ENCODE measurements around the gene TENM3.

The TENM3 gene

GRCh38 chr4:182649698-182650477, 406.7 kb downstream of the TENM3 start:
- in situ Hi-C loops (cut with HindIII; ENCODE audit: low pct_ligation_motif_present, low pct_unique_long_range_greater_than_20kb, low sequenced_read_pairs), result no loop called here
- DNase-seq, result no peak

- in situ Hi-C loops (cut with HindIII; ENCODE audit: low pct_ligation_motif_present, low pct_unique_long_range_greater_than_20kb, low sequenced_read_pairs), result no loop called here
- no peak for DNase-seq
These were observed 410.4 kb downstream of the TENM3 start for GRCh38 chr4:182653596-182653995.

DNA sequence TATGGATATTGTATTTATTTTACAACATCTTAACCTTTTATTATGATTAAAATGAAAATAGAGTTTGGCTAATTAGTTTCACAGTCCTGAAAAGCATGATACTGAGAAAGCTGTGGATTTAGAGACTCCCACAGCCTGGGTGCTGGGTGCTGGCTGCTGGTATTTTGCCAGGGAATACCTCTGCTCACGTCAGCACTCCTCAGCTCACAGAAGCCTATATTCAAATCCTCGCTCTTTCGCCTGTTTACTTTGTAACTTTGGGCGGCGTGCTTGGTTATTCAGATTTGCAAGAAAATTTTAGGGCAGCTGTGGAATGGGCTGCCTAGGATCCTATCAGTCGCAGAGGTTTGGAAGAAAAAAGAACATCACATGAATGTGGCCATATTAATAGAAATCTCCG, 412.1 kb downstream of the TENM3 start:
- in situ Hi-C loops (cut with HindIII; ENCODE audit: low pct_ligation_motif_present, low pct_unique_long_range_greater_than_20kb, low sequenced_read_pairs), result no loop called here
- DNase-seq, result no peak

GRCh38 chr4:182662551-182662950, 419.3 kb downstream of the TENM3 start:
- in situ Hi-C loops (cut with HindIII; ENCODE audit: low pct_ligation_motif_present, low pct_unique_long_range_greater_than_20kb, low sequenced_read_pairs), result no loop called here
- DNase-seq, result no peak

GRCh38 chr4:182671231-182671630, 428.0 kb downstream of the TENM3 start:
- in situ Hi-C loops (cut with HindIII; ENCODE audit: low pct_ligation_motif_present, low pct_unique_long_range_greater_than_20kb, low sequenced_read_pairs), result no loop called here
- DNase-seq, result no peak

DNA sequence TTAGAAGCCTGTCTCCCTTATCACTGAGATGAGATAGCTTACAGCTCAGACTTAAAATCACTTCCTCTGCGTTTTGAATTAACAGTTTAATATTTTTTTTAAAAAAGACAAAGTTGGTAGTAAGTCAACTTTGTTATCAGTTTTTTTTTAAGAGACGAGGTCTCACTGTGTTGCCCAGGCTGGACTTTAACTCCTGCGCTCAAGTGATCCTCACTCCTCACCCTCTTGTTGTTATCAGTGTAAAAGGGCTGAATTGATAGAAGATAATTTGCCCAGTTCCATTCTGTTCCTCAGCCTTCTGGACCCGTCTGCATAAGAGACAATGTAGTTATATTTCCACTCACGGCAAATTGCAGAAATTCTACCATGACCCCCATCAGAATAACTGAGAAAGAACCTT, 428.5 kb downstream of the TENM3 start:
- no peak for DNase-seq
- in situ Hi-C loops (cut with HindIII; ENCODE audit: low pct_ligation_motif_present, low pct_unique_long_range_greater_than_20kb, low sequenced_read_pairs), result no loop called here

DNA sequence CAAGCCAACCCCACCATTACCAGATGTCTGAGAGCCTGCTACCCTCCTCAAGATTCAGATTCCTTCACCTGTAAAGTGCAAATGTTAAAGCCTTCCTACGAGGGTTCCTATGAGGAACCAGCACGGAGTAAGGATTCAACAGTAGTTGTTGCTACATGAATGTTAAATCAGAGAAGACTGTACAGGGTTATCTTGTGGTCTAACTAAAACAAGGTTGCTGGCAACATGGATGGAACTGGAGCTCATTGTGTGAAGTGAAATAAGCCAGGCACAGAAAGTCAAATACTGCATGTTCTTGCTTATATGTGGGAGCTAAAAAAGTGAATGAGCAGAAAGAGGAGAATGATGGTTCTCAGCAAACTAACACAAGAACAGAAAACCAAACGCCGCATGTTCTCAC, 435.4 kb downstream of the TENM3 start:
- in situ Hi-C loops (cut with HindIII; ENCODE audit: low pct_ligation_motif_present, low pct_unique_long_range_greater_than_20kb, low sequenced_read_pairs), result no loop called here
- DNase-seq, result no peak

DNA sequence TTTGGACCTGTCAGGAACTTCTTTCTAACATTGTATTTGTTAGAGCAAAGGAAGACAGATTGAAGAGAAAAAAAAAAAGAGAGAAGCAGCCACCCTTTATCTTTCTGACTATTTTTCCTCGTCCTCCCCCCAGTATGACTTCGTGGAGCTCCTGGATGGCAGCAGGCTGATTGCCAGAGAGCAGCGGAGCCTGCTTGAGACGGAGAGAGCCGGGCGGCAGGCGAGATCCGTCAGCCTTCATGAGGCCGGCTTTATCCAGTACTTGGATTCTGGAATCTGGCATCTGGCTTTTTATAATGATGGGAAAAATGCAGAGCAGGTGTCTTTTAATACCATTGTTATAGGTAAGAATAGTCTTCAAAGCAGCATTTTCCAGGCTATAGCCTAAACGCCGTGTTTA, 436.3 kb downstream of the TENM3 start:
- DNase-seq, result no peak
- in situ Hi-C loops (cut with HindIII; ENCODE audit: low pct_ligation_motif_present, low pct_unique_long_range_greater_than_20kb, low sequenced_read_pairs), result no loop called here

DNA sequence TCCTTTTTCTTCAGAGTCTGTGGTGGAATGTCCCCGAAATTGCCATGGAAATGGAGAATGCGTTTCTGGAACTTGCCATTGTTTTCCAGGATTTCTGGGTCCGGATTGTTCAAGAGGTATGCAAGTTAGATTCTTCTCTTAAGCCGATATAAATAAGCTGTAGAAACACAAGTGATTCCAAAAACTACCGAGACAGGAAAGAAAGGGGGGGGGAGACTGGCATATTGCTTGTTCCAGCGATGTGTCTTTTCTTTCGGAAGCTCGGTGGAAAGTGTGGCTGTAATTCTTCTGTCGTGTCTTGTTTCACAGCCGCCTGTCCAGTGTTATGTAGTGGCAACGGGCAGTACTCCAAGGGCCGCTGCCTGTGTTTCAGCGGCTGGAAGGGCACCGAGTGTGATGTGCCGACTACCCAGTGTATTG, 437.0 kb downstream of the TENM3 start:
- DNase-seq, result no peak
- in situ Hi-C loops (cut with HindIII; ENCODE audit: low pct_ligation_motif_present, low pct_unique_long_range_greater_than_20kb, low sequenced_read_pairs), result no loop called here

GRCh38 chr4:182683661-182684060, 440.5 kb downstream of the TENM3 start:
- no peak for DNase-seq
- in situ Hi-C loops (cut with HindIII; ENCODE audit: low pct_ligation_motif_present, low pct_unique_long_range_greater_than_20kb, low sequenced_read_pairs), result no loop called here

- in situ Hi-C loops (cut with HindIII; ENCODE audit: low pct_ligation_motif_present, low pct_unique_long_range_greater_than_20kb, low sequenced_read_pairs), result no loop called here
- DNase-seq, result no peak
These were observed 441.6 kb downstream of the TENM3 start for GRCh38 chr4:182684796-182685195.

- in situ Hi-C loops (cut with HindIII; ENCODE audit: low pct_ligation_motif_present, low pct_unique_long_range_greater_than_20kb, low sequenced_read_pairs), result no loop called here
- no peak for DNase-seq
These were observed 444.9 kb downstream of the TENM3 start for GRCh38 chr4:182688081-182688480.

DNA sequence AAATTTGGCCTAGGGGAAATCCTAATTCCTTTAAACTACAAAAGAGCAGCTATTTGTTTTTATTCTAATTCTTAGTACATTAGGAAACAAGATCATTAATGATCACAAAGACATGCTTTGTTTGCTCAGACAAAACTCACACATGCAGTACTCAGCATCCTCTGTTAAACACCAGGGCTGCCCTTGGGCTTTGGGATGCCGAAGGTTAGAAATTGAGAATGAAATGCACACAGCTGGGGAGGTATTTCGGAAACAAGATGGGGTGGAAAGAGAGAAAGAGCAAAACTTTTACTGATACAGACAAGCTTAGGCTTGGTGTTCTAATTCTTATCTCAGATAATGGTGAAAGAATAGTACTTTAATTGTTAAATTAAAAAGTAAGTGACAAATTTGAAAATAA, 451.3 kb downstream of the TENM3 start:
- in situ Hi-C loops (cut with HindIII; ENCODE audit: low pct_ligation_motif_present, low pct_unique_long_range_greater_than_20kb, low sequenced_read_pairs), result no loop called here
- DNase-seq, result no peak

DNA sequence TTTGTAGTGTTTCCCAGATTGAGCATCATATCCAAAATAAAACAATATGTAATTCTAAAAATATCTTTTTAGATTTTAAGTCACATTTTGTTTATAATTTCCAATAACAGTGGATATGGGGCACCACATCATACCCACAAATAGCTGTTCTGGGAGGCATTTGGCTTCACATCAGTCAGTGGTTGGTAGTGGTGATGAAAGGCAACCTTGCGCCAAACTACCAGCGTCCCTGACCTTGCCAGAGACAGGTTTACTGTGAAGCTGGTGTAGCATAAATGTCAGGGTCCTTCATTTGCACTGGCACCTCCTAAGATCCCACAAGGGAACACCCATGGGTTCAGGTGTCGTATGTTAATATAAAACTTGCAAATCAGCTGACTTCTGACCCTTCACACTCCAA, 451.8 kb downstream of the TENM3 start:
- in situ Hi-C loops (cut with HindIII; ENCODE audit: low pct_ligation_motif_present, low pct_unique_long_range_greater_than_20kb, low sequenced_read_pairs), result no loop called here
- DNase-seq, result no peak

GRCh38 chr4:182695842-182696241, 452.6 kb downstream of the TENM3 start:
- in situ Hi-C loops (cut with HindIII; ENCODE audit: low pct_ligation_motif_present, low pct_unique_long_range_greater_than_20kb, low sequenced_read_pairs), result no loop called here

GRCh38 chr4:182697094-182697493, 453.9 kb downstream of the TENM3 start:
- no peak for DNase-seq
- in situ Hi-C loops (cut with HindIII; ENCODE audit: low pct_ligation_motif_present, low pct_unique_long_range_greater_than_20kb, low sequenced_read_pairs), result no loop called here

More at GRCh38 chr4:182695842-182696241, 452.6 kb downstream of the TENM3 start:
- DNase-seq, result peak; percentile 9

DNA sequence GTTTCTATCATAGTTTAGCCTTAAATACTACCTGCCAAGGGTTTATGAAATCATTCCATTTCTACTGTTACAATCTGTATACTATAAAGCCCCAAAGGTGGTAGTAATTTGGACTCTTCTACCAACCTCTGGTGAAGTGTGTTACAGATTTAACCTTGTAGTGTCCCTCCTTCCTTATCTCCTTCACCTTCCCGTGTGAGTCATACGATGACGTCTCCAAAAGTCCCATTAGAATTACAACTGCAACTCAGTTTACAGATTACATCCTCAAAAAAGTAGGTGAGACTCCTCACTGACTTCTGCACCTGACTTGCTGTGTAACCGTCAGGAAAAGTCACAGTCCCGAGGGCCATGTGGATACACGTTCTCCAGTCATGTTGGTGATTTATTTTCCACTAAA, 455.0 kb downstream of the TENM3 start:
- in situ Hi-C loops (cut with HindIII; ENCODE audit: low pct_ligation_motif_present, low pct_unique_long_range_greater_than_20kb, low sequenced_read_pairs), result no loop called here
- DNase-seq, result no peak

DNA sequence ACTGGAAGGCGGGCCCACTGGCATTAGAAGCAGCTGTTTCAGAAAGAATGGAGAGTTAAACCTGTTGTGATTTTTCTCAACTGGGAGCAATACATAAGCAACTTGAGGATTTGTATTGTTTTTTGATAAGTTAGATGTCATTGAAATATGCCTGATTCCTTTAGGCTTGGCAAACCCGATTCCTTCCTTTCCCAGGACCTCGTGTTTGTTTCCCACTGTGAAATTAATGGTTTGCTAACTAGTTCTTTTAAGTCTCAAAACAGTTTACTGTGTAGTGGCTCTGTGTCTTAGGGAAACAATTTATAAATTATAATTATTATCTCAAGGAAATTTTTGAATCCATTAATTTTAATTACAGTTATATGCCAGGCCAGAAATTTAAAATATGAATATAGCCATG, 456.0 kb downstream of the TENM3 start:
- no peak for DNase-seq
- in situ Hi-C loops (cut with HindIII; ENCODE audit: low pct_ligation_motif_present, low pct_unique_long_range_greater_than_20kb, low sequenced_read_pairs), result no loop called here

DNA sequence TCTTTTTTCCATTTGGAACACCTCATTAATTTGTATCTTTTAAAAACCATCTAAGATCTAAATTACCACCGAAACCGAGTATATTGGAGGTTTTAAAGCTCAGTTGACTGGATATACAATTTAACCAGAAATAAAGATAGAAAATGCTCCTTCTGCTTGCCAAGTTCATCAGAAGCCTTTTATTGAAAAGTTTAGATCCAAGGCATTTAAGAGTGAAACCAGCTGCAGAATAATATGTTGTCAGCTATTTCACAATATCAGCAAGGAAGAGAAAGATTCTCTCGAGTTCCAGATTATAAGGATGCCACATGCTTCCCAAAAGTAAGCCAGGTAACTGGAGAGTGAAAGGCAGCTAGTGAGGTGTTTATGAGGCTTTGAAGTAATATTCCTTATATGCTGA, 456.6 kb downstream of the TENM3 start:
- DNase-seq, result no peak
- in situ Hi-C loops (cut with HindIII; ENCODE audit: low pct_ligation_motif_present, low pct_unique_long_range_greater_than_20kb, low sequenced_read_pairs), result no loop called here

GRCh38 chr4:182700362-182701160, 457.4 kb downstream of the TENM3 start:
- DNase-seq, result no peak
- in situ Hi-C loops (cut with HindIII; ENCODE audit: low pct_ligation_motif_present, low pct_unique_long_range_greater_than_20kb, low sequenced_read_pairs), result no loop called here
